NCI-H187 (cell line): ENCODE data around the gene LPCAT1.
"Not testable (repeated sequence)": the region's sequence is repeated elsewhere in the genome, so short reads cannot be mapped to it uniquely, and the experiment has no call there.

ENCODE experiments used
- DNase-seq, 2 experiments: peaks; one replicate each; lab custom pipeline; 2025; lab: John Stamatoyannopoulos, UW

Gene LPCAT1

GRCh38 chr5:1541702-1542400, 18.1 kb upstream of the LPCAT1 start:
- DNase-seq: no peak

GRCh38 chr5:1540831-1541701, 17.3 kb upstream of the LPCAT1 start:
- DNase-seq: no peak

- no peak for DNase-seq
Observed at GRCh38 chr5:1540166-1540565, 16.4 kb upstream of the LPCAT1 start.

GRCh38 chr5:1539393-1540161, 15.8 kb upstream of the LPCAT1 start:
- DNase-seq: not testable (repeated sequence)

- DNase-seq: no peak
Observed at GRCh38 chr5:1538741-1539392, 15.1 kb upstream of the LPCAT1 start.

GRCh38 chr5:1538276-1538675, 14.5 kb upstream of the LPCAT1 start:
- no peak for DNase-seq

GRCh38 chr5:1537603-1538154, 13.9 kb upstream of the LPCAT1 start:
- DNase-seq: no peak

GRCh38 chr5:1536871-1537602, 13.3 kb upstream of the LPCAT1 start:
- no peak for DNase-seq

- no peak for DNase-seq
Observed at GRCh38 chr5:1536322-1536845, 12.6 kb upstream of the LPCAT1 start.

- no peak for DNase-seq
Observed at GRCh38 chr5:1535646-1536045, 11.9 kb upstream of the LPCAT1 start.

GRCh38 chr5:1532384-1532783, 8.6 kb upstream of the LPCAT1 start:
- no peak for DNase-seq

- DNase-seq: no peak
Observed at GRCh38 chr5:1529498-1529897, 5.7 kb upstream of the LPCAT1 start.

- no peak for DNase-seq
Observed at GRCh38 chr5:1527533-1528205, 3.9 kb upstream of the LPCAT1 start.

GRCh38 chr5:1526681-1527131, 2.9 kb upstream of the LPCAT1 start:
- no peak for DNase-seq

GRCh38 chr5:1526190-1526631, 2.5 kb upstream of the LPCAT1 start:
- DNase-seq: no peak

- no peak for DNase-seq
Observed at GRCh38 chr5:1525624-1526189, 1.9 kb upstream of the LPCAT1 start.

- DNase-seq: no peak
Observed at GRCh38 chr5:1524799-1525623, 1.3 kb upstream of the LPCAT1 start.

GRCh38 chr5:1524481-1524798, 680 bp upstream of the LPCAT1 start:
- no peak for DNase-seq

- DNase-seq: no peak
Observed at GRCh38 chr5:1523480-1523792, 324 bp downstream of the LPCAT1 start.
